GM21528 (cell line): Measurements from ENCODE around the gene TRIM71.
"Not testable (repeated sequence)": the region's sequence is repeated elsewhere in the genome, so short reads cannot be mapped to it uniquely, and the experiment has no call there.

Source experiments
- ATAC-seq: cut with Tn5 transposase; IDR thresholded peaks from one replicate; pipeline ENCODE4 v1.9.1; 2021; ENCODE audit warnings: mild to moderate bottlenecking, moderate library complexity; ENCODE audit not compliant: unreplicated experiment, low FRiP score

TRIM71 gene

GRCh38 chr3:32817558-32818228 is at the start of gene TRIM71:
TSS of gene TRIM71 (plus strand) at chr3:32817997. CDS start at chr3:32818081, 84 bp downstream.
- ATAC-seq = no peak

DNA sequence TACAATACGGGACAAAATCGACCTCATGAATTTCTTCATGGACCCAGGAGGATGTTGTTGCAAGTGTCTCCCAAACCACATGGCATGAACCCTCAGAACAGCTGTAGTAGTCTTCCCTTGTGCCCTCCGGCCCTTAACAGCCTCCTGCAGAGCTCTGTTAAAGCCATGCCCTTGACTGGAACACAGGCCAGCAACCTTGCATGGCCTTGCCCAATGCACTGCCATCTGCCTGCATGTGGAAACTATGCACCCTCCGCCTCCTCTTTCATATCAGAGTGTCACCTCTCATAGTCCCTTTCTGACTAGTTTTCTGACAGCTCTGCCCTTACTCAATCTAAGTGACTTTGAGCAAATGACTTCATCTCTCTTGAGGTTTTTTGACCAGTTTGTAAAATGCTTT is 39.4 kb upstream of the TRIM71 start:
- ATAC-seq = no peak

DNA sequence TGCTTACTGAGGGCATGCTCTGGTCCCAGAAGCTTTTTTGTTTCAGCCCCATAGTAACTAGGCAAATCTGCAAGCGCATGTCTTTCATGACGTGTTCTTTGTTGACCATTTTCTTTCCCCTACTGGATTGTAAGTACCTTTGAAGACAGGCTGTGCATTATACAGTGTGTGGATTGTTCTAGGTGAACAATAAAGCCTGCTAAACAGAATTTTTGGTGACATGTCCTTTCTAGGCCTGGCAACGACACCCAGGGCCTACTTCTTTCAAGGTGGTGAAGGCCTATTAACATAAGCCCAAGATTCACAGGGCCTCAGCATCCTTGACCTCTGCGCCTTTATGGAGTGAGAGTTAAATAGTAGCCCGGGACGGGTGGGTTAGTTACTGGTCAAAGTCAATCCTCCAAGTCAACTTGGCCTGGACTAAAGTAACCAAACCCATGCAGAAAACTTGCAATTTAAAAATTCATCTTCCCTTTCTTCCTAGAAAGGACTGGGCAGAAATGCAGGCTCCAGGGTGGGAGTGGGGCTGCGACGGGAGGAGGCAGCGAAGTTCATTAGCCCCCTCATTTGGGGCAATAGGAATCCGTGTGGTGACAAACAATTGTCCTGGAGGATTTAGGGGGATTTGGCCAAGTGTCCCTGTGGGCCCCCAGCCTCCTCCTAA is 37.6 kb upstream of the TRIM71 start:
- ATAC-seq = no peak

- ATAC-seq = peak; percentile 45
Measured at GRCh38 chr3:32780735-32781210, 37.0 kb upstream of the TRIM71 start.

GRCh38 chr3:32781211-32781968 is 36.4 kb upstream of the TRIM71 start:
- peak; percentile 95 for ATAC-seq

GRCh38 chr3:32781969-32782270 is 35.9 kb upstream of the TRIM71 start:
- ATAC-seq = not testable (repeated sequence)

GRCh38 chr3:32782407-32782806 is 35.4 kb upstream of the TRIM71 start:
- ATAC-seq = no peak

DNA sequence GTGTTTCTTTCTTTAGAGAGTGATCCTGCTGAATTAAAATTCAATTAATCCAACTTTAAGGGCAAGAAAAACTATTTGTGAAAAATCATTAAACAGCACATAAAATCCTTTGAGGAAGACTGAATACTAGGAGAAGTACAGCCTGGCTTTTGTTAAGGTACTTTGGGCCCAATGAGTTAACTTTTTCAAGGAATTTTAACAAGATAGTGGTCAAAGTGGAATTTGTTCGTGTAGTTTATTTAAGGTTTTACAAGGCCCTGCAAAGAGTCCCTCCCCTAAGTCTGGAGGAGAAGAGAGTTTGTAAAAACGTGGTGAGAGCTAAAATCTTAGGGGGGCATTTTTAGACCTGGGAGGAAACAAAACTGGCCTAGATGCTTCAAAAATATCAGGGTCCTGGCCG is 26.0 kb upstream of the TRIM71 start:
- no peak for ATAC-seq

GRCh38 chr3:32794487-32795308 is 23.1 kb upstream of the TRIM71 start:
- ATAC-seq = no peak

- not testable (repeated sequence) for ATAC-seq
Measured at GRCh38 chr3:32796384-32796950, 21.3 kb upstream of the TRIM71 start.

DNA sequence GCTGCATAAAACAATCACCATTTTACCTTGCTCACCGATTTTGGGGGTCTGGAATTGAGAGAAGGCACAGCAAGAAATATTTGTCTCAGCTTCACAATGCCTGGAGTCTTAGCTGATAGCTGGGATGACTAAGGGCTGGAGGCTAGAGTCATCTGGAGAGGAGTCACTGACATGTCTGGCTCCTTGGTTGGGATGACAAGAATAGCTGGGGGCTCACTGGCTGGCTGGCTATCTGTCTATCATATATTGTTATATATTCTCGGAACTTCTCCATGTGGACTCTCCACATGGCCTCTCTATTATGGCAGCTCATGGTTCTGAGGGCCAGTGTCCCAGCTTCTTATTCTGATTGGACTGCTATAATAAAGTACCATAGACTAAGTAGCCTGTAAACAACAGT is 20.0 kb upstream of the TRIM71 start:
- ATAC-seq = no peak

- ATAC-seq = not testable (repeated sequence)
Measured at GRCh38 chr3:32801440-32801839, 16.4 kb upstream of the TRIM71 start.

DNA sequence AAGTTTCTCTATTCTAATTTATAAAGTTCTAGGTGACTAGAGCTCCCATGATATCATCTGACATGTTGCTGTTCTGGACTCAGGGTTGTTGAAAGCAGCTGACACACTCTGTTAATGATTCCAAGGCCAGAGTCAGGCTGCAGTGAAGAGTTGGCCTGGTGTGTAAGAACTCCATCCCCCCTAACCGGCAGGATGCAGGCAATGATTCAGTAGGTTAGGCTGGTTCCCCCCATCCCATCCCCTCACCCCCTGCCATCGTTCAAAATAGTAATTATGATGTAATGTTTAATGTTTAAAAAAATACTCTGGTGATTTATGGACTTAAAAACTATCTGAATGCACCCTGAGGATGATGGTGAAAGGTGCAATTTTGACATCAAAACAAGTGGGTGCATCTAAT is 4.6 kb upstream of the TRIM71 start:
- peak; percentile 65 for ATAC-seq

GRCh38 chr3:32814361-32814760 is 3.4 kb upstream of the TRIM71 start:
- no peak for ATAC-seq

- ATAC-seq = no peak
Measured at GRCh38 chr3:32815841-32816438, 1.9 kb upstream of the TRIM71 start.

DNA sequence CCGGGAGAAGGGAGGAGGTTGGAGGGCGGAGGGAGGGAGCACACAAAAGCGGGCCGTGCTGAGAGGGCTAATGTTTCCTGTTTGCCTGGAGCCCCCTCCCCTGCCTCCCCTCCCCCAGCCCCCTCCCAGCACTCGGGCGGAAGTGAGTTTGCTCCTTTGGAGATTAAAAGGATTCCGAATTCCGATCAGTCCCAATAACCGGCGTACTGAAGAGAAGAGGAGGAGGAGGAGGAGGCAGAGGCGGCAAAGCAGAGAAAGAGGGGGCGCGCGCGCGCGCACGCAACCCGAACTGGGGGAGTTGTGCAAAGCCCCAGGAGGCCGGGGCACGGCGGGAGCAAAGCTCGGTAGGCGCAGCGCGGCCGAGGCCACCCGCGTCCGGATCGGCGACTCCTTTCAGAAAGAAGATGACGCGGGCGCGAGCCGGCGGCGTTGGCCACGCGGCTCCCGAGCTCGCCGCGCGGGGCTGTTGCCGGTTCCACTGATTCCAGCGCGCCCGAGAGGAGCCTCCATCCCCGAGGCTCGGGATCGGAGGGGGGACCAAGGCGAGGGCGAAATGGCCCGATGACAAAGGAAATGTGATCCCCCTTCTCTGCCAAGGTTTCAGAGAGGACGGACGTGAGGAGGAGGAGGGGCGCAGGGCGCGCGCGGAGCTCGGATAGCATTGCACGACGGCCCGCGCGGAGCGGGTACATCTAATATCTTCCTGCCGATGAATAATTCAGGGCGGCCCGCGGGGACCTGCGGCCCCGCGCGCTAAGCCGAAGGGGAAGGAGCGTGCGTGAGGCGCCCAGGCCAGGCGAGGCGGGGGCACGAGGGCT is 1.1 kb upstream of the TRIM71 start:
- ATAC-seq = no peak

- no peak for ATAC-seq
Measured at GRCh38 chr3:32817257-32817557, 590 bp upstream of the TRIM71 start.

DNA sequence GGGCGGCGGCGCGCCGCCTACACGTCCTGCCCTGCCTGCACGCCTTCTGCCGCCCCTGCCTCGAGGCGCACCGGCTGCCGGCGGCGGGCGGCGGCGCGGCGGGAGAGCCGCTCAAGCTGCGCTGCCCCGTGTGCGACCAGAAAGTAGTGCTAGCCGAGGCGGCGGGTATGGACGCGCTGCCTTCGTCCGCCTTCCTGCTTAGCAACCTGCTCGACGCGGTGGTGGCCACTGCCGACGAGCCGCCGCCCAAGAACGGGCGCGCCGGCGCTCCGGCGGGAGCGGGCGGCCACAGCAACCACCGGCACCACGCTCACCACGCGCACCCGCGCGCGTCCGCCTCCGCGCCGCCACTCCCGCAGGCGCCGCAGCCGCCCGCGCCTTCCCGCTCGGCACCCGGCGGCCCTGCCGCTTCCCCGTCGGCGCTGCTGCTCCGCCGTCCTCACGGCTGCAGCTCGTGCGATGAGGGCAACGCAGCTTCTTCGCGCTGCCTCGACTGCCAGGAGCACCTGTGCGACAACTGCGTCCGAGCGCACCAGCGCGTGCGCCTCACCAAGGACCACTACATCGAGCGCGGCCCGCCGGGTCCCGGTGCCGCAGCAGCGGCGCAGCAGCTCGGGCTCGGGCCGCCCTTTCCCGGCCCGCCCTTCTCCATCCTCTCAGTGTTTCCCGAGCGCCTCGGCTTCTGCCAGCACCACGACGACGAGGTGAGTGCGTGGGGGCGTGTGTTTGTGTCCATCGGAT is 602 bp downstream of the TRIM71 start:
- ATAC-seq = no peak
